Measurements from ENCODE around the gene TRIM17. TPM values are rescaled to one million over a fixed set of nuclear protein-coding genes. Genes with fewer than 3 reads are reported as not detected.

TRIM17 gene
- total and polyA plus RNA-seq, 9 of the 15 experiments (the other 6 are each of a cell fraction or from before 2014, with no cell fraction given) = not detected

GRCh38 chr1:228459091-228459993 lies 42.7 kb upstream of the TRIM17 start (continued):
- TF ChIP-seq CREB5 (CRISPR knock-in tag; IDR thresholded peaks at IDR 0.05) (no peak), IRF1 (CRISPR knock-in tag; IDR thresholded peaks at IDR 0.05; ENCODE audit: borderline replicate concordance) (no peak), SP2 (IDR thresholded peaks at IDR 0.05; ENCODE audit: extremely low read depth, low read depth, low read length, poor library complexity, severe bottlenecking) (no peak), TBP (optimal IDR thresholded peaks at IDR 0.05; ENCODE audit: low read depth, low read length) (no peak), HMG20A (CRISPR knock-in tag; conservative IDR thresholded peaks at IDR 0.05) (no peak), SAFB (IDR thresholded peaks at IDR 0.05; ENCODE audit: borderline replicate concordance, low read depth, low read length) (no peak), RBM22 (IDR thresholded peaks at IDR 0.05; ENCODE audit: low read depth, low read length, poor library complexity, severe bottlenecking) (peak; percentile 78), JUN (IDR thresholded peaks at IDR 0.05; ENCODE audit: borderline replicate concordance, low read depth, low read length) (peak; percentile 62; the same call in 1 of the 2 replicates), JUN (CRISPR knock-in tag; IDR thresholded peaks at IDR 0.05; ENCODE audit: borderline replicate concordance) (no peak), SRSF7 (optimal IDR thresholded peaks at IDR 0.05; ENCODE audit: low read depth, low read length) (no peak), MLLT1 (IDR thresholded peaks at IDR 0.05) (no peak), IFI16 (CRISPR knock-in tag; IDR thresholded peaks at IDR 0.05) (no peak), PHF8 (IDR thresholded peaks at IDR 0.05; ENCODE audit: borderline replicate concordance, low read length) (0 out of 2 replicates have a peak, but pooled peaks have one; percentile 5), MYC (IDR thresholded peaks at IDR 0.05; ENCODE audit: low read depth, low read length) (peak; percentile 75; the same call in 1 of the 2 replicates), MYC (CRISPR knock-in tag; IDR thresholded peaks at IDR 0.05; ENCODE audit: borderline replicate concordance, low read depth) (no peak), PRPF4 (IDR thresholded peaks at IDR 0.05; ENCODE audit: insufficient read depth, low read depth, low read length, poor library complexity, severe bottlenecking) (no peak), BRD9 (IDR thresholded peaks at IDR 0.05; ENCODE audit: low read depth, partially characterized antibody) (no peak), HMGXB4 (CRISPR knock-in tag; IDR thresholded peaks at IDR 0.05) (peak; percentile 26; the same call in 1 of the 2 replicates), TEAD4 (IDR thresholded peaks at IDR 0.05; ENCODE audit: low read length) (peak; percentile 13), TEAD4 (CRISPR knock-in tag; IDR thresholded peaks at IDR 0.05; ENCODE audit: borderline replicate concordance) (no peak)

Data from K562 (cell line).